Measurements from ENCODE around the gene SSNA1.
A peak's percentile ranks its signal among the peaks of the same experiment; 100 is the strongest.

SSNA1 gene

DNA sequence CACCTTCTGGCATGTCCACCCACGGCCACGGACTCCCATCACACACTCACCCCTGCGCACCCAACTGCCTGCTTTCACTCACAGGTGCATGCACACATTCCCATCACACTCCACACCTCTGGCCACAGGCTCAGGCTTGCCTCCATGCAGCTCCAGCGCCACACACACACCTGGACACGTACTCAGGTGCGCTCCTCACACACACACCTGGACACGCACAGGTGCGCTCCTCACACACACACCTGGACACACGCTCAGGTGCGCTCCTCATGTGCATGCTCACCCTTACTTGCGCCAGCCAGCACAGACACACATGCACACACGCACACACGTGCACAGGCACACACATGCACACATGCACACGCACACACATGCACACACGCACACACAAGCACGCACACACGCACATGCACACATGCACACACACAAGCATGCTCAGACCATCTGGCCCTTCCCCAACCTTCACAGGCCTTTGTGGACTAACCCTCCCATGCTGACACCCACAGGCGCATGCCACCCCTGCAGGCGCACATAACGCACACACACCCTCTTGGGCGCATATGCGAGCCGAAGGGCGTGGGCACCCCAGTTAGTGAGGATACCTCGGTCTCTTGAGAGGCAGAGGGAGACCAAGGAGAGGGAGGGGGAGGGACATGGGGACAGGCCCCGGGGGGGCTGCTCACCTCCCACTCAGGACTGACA, 41.2 kb upstream of the SSNA1 start:
- Histone ChIP-seq H3K9ac (ENCODE audit: low read depth, low read length) (no peak overlapping the region), H3K27me3 (ENCODE audit: insufficient read depth, low read length) (peaks cover 48% of the 10 kb centered on the region), H3K4me3 (ENCODE audit: low read length) (no peak overlapping the region), H3K36me3 (ENCODE audit: insufficient read depth, low read depth, low read length) (no peaks in the 10 kb centered on the region), H3K4me1 (ENCODE audit: insufficient read depth, low read length) (no peaks in the 10 kb centered on the region), H3K9me3 (ENCODE audit: insufficient read depth, low read depth, low read length) (no peaks in the 10 kb centered on the region), H3K27ac (ENCODE audit: low read length) (no peak overlapping the region)

DNA sequence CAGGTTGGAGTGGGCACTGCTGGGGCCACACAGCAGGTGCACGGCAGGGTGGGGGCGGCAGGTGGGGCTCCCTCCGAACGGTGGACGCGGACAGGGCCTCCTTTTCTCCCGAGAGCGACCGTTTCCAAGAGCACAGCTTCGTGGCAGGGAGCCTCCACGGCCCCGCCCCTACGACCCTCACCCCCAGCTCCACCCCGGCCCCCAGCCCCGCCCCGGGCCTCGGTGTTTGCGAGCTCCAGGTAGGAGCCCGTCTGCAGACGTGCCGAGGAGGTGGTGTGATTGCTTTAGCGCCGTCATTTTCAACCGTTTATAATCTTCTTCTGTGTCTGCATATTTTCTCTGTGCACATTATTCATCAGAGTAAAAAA, 40.7 kb upstream of the SSNA1 start:
- Histone ChIP-seq H3K36me3 (ENCODE audit: insufficient read depth, low read depth, low read length) (no peaks in the 10 kb centered on the region), H3K9ac (ENCODE audit: low read depth, low read length) (no peak overlapping the region), H3K27me3 (ENCODE audit: insufficient read depth, low read length) (peaks cover 43% of the 10 kb centered on the region), H3K4me1 (ENCODE audit: insufficient read depth, low read length) (no peaks in the 10 kb centered on the region), H3K4me3 (ENCODE audit: low read length) (no peak overlapping the region), H3K27ac (ENCODE audit: low read length) (no peak overlapping the region), H3K9me3 (ENCODE audit: insufficient read depth, low read depth, low read length) (no peaks in the 10 kb centered on the region)

DNA sequence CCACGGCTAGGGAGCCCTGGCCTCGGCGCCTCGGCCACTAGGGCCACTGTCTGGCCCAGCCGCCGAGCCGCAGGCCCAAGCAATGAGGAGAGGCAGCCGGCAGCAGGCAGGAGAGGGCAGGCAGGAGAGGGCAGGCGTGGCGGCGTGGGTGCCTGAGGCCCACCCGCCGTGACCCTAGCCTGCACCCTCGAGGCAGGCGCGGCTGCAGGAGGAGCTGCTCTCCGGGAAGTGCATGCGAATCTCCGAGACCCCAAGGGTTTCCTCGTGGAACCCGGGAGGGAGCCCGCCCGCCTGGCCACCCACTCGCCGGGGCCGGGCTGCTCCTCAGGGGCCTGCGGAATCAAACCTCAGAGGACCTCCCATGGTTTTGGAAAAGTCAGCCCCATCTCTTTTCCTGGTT, 40.2 kb upstream of the SSNA1 start:
- H3K9ac ChIP-seq (ENCODE audit: low read depth, low read length) = no peak overlapping the region
- no peaks in the 10 kb centered on the region for H3K4me1 ChIP-seq (ENCODE audit: insufficient read depth, low read length)
- H3K27me3 ChIP-seq (ENCODE audit: insufficient read depth, low read length) = peaks cover 38% of the 10 kb centered on the region

DNA sequence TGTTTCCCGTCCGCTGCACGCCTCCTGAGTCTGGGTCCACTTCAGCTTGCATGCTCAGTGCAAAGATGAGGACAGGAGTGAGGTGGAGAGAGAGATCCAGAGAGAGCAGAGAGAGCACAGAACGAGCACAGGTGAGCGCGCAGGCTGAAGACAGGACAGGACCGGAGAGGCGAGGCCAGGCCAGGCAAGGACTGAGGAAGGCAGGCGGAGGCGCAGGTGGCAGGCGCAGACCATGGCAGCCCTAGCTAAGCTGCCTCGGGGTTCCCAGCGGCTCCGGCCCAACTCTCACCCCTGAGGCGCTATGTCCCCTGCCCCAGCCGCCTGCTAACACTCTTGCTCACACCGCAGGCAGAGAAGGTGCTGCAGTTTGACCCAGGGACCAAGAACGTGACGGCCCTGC, 39.8 kb upstream of the SSNA1 start:
- Histone ChIP-seq H3K9me3 (ENCODE audit: insufficient read depth, low read depth, low read length) (peaks cover 4% of the 10 kb centered on the region), H3K4me3 (ENCODE audit: low read length) (no peak overlapping the region), H3K36me3 (ENCODE audit: insufficient read depth, low read depth, low read length) (no peaks in the 10 kb centered on the region), H3K4me1 (ENCODE audit: insufficient read depth, low read length) (no peaks in the 10 kb centered on the region), H3K27me3 (ENCODE audit: insufficient read depth, low read length) (peaks cover 34% of the 10 kb centered on the region), H3K9ac (ENCODE audit: low read depth, low read length) (no peak overlapping the region), H3K27ac (ENCODE audit: low read length) (no peak overlapping the region)

More for the DNA sequence above, 40.2 kb upstream of the SSNA1 start:
- H3K27ac ChIP-seq (ENCODE audit: low read length) = no peak overlapping the region
- no peaks in the 10 kb centered on the region for H3K36me3 ChIP-seq (ENCODE audit: insufficient read depth, low read depth, low read length)
- H3K4me3 ChIP-seq (ENCODE audit: low read length) = no peak overlapping the region
- H3K9me3 ChIP-seq (ENCODE audit: insufficient read depth, low read depth, low read length) = peaks cover 4% of the 10 kb centered on the region

DNA sequence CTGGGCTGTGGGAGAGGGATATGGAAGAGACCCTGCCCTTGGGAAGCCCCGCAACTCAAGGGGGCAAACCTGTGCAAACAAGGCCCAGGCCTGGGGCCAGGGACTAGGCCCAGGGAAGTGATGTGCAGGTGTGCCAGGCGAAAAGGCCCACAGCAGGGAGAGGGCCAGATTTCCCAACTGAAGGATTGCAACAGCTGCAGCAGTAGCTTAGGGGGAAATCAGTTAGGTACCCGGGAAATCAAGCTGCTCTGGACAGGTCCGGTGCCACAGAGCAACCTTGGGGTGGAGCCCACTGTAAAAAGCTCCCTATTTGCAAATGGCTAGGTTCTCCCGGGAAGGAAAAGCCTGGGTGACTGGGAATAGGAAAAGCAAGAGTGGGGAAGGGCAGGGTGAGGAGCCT, 39.1 kb upstream of the SSNA1 start:
- Histone ChIP-seq H3K4me1 (ENCODE audit: insufficient read depth, low read length) (no peaks in the 10 kb centered on the region), H3K9me3 (ENCODE audit: insufficient read depth, low read depth, low read length) (peaks cover 4% of the 10 kb centered on the region), H3K9ac (ENCODE audit: low read depth, low read length) (no peak overlapping the region), H3K27me3 (ENCODE audit: insufficient read depth, low read length) (peaks cover 29% of the 10 kb centered on the region; the same call in 1 of the 2 replicates), H3K36me3 (ENCODE audit: insufficient read depth, low read depth, low read length) (no peaks in the 10 kb centered on the region), H3K27ac (ENCODE audit: low read length) (no peak overlapping the region), H3K4me3 (ENCODE audit: low read length) (no peak overlapping the region)

DNA sequence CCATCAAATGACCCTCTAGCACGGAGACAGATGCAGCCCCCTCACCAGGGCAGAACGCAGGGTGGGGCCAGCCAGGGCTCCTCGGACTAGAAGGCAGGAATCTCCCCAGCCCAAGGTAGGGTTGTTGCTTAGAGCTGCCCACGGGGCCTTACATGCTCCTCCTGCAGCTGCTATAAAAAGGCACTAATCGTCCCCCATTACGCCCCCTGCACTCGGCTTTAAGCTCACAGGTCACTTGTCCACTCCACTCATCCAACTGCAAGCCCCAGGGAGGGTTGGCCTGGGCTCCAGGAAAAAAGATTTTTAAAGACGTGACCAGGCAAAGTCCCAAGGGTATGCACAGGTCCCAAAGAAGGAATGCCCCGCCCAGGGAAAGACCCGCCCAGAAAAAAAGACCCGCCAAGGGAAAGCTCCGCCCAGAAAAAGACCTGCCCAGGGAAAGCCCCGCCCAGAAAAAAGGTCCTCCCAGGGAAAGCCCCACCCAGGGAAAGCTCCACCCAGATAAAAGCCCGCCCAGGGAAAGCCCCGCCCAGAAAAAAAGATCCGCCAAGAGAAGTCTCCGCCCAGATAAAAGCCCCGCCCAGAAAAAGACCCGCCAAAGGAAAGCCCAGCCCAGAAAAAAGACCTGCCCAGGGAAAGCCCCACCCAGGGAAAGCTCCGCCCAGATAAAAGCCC, 38.4 kb upstream of the SSNA1 start:
- Histone ChIP-seq H3K9ac (ENCODE audit: low read depth, low read length) (no peak overlapping the region), H3K27me3 (ENCODE audit: insufficient read depth, low read length) (peaks cover 36% of the 10 kb centered on the region), H3K36me3 (ENCODE audit: insufficient read depth, low read depth, low read length) (no peaks in the 10 kb centered on the region), H3K4me1 (ENCODE audit: insufficient read depth, low read length) (no peaks in the 10 kb centered on the region), H3K27ac (ENCODE audit: low read length) (no peak overlapping the region), H3K4me3 (ENCODE audit: low read length) (no peak overlapping the region), H3K9me3 (ENCODE audit: insufficient read depth, low read depth, low read length) (peaks cover 4% of the 10 kb centered on the region)

DNA sequence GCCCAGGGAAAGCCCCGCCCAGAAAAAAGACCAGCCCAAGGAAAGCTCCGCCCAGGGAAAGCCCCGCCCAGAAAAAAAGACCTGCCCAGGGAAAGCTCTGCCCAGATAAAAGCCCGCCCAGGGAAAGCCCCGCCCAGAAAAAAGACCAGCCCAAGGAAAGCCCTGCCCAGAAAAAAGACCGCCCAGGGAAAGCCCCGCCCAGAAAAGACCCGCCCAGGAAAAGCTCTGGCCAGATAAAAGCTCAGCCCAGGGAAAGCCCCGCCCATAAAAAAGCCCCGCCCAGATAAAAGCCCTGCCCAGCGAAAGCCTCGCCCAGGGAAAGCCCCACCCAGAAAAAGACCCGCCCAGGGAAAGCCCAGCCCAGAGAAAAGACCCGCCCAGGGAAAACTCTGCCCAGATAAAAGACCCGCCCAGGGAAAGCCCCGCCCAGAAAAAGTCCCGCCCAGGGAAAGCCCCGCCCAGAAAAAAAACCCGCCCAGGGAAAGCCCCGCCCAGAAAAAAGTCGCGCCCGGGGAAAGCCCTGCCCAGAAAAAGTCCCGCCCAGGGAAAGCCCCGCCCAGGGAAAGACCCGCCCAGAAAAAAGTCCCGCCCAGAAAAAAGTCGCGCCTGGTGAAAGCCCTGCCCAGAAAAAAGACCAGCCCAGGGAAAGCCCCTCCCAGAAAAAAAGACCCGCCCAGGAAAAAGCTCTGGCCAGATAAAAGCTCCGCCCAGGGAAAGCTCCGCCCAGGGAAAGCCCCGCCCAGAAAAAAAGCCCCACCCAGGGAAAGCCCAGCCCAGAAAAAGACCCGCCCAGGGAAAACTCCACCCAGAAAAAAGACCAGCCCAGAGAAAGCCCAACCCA, 37.6 kb upstream of the SSNA1 start:
- Histone ChIP-seq H3K4me3 (ENCODE audit: low read length) (no peak overlapping the region), H3K9me3 (ENCODE audit: insufficient read depth, low read depth, low read length) (peaks cover 4% of the 10 kb centered on the region), H3K9ac (ENCODE audit: low read depth, low read length) (no peak overlapping the region), H3K36me3 (ENCODE audit: insufficient read depth, low read depth, low read length) (no peaks in the 10 kb centered on the region), H3K27me3 (ENCODE audit: insufficient read depth, low read length) (peaks cover 40% of the 10 kb centered on the region), H3K4me1 (ENCODE audit: insufficient read depth, low read length) (no peaks in the 10 kb centered on the region), H3K27ac (ENCODE audit: low read length) (no peak overlapping the region)

DNA sequence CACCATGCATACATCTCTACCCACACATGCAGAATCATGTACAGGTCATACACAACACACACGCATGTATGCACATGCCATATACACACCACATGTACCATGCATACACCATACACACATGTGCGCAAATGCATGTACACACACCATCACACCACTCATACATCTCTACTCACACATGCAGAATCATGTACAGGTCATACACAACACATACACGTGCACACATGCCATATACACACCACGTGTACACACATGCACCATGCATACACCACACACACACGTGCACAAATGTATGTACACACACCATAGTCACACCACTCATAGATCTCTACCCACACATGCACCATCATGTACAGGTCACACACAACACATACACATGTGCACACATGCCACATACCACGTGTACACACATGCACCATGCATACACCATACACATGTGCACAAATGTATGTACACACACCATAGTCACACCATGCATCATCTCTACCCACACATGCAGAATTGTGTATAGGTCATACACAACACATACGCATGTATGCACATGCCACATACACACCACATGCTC, 35.6 kb upstream of the SSNA1 start:
- no peaks in the 10 kb centered on the region for H3K36me3 ChIP-seq (ENCODE audit: insufficient read depth, low read depth, low read length)
- no peaks in the 10 kb centered on the region for H3K4me1 ChIP-seq (ENCODE audit: insufficient read depth, low read length)
- H3K9me3 ChIP-seq (ENCODE audit: insufficient read depth, low read depth, low read length) = peaks cover 4% of the 10 kb centered on the region
- peaks cover 47% of the 10 kb centered on the region for H3K27me3 ChIP-seq (ENCODE audit: insufficient read depth, low read length)
- no peak overlapping the region for H3K4me3 ChIP-seq (ENCODE audit: low read length)
- H3K9ac ChIP-seq (ENCODE audit: low read depth, low read length) = no peak overlapping the region
- H3K27ac ChIP-seq (ENCODE audit: low read length) = no peak overlapping the region

DNA sequence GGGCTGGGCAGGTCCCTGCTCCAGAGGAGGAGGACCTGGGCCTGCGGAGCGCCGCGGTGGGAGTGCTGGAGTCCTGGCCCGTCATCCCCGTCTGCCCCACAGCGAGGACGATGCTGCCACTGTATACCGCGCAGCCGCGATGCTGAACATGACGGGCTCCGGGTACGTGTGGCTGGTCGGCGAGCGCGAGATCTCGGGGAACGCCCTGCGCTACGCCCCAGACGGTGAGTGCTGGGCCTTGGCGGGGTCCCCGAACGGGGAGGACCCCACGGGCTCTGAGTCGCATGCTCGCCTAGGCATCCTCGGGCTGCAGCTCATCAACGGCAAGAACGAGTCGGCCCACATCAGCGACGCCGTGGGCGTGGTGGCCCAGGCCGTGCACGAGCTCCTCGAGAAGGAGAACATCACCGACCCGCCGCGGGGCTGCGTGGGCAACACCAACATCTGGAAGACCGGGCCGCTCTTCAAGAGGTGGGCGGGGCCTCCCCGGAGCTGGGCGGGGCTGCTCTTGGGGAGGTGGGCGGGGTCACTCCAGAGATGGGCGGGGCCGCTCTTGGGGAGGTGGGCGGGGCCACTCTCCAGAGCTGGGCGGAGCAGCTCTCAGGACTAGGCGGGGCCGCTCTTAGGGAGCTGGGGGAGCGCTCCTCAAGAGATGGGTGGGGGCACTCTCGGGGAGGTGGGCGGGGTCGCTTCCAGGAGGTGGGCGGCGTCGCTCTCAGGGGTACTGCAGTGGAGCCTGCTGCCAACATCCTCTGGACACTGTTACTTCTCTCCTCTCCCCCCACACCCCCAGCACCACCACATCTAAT, 31.7 kb upstream of the SSNA1 start:
- H3K4me1 ChIP-seq (ENCODE audit: insufficient read depth, low read length) = no peaks in the 10 kb centered on the region
- H3K9ac ChIP-seq (ENCODE audit: low read depth, low read length) = no peak overlapping the region
- H3K9me3 ChIP-seq (ENCODE audit: insufficient read depth, low read depth, low read length) = peaks cover 4% of the 10 kb centered on the region
- no peak overlapping the region for H3K27ac ChIP-seq (ENCODE audit: low read length)
- H3K27me3 ChIP-seq (ENCODE audit: insufficient read depth, low read length) = peaks cover 74% of the 10 kb centered on the region
- H3K4me3 ChIP-seq (ENCODE audit: low read length) = peak overlapping the region; percentile 52; the same call in 1 of the 2 replicates
- H3K36me3 ChIP-seq (ENCODE audit: insufficient read depth, low read depth, low read length) = no peaks in the 10 kb centered on the region

DNA sequence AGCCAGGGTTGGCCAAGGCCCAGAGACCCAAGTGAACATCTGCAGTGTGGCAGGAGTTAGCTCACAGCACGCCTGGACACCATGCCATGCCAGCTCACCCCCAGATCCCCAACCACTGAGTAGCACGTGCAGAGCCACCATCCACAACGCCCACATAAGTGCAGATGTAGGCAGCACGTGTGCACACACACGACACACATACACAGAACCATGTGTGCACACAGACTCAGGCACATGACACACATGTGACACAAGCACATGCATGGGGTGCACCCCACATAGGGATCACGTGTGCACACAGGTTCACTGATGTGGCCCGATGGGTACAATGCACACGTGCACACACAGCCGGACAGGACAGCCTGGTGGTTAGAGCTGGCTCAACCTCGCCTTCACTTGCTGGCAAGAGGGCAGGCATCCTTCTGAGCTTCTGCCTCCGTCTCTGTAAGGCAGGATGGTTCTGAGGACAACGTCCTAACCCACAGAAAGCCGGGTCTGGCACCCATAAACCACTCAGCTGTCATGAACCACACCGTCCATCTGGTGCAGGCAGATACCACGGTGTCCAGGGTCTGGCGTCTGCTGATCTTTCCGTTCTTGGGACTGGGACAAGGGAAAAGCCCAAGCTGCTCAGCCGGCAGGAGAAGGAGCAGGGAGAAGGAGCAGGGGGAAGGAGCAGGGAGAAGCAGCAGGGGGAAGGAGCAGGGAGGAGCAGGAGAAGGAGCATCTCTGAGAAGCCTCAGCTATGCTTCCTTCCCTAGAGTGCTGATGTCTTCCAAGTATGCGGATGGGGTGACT, 30.7 kb upstream of the SSNA1 start:
- no peaks in the 10 kb centered on the region for H3K36me3 ChIP-seq (ENCODE audit: insufficient read depth, low read depth, low read length)
- H3K4me1 ChIP-seq (ENCODE audit: insufficient read depth, low read length) = no peaks in the 10 kb centered on the region
- no peak overlapping the region for H3K27ac ChIP-seq (ENCODE audit: low read length)
- no peak overlapping the region for H3K4me3 ChIP-seq (ENCODE audit: low read length)
- peaks cover 84% of the 10 kb centered on the region for H3K27me3 ChIP-seq (ENCODE audit: insufficient read depth, low read length)
- H3K9ac ChIP-seq (ENCODE audit: low read depth, low read length) = no peak overlapping the region
- peaks cover 4% of the 10 kb centered on the region for H3K9me3 ChIP-seq (ENCODE audit: insufficient read depth, low read depth, low read length)

Data from iPS-20b (cell line).